ENCODE measurements around the gene RASGRF1.

Gene RASGRF1

GRCh38 chr15:79078763-79079410 lies 11.7 kb downstream of the RASGRF1 start:
- Histone ChIP-seq H3K4me3 (ENCODE audit: low read length) (no peak overlapping the region), H3K4me2 (ENCODE audit: low read length) (no peak overlapping the region), H3K9me3 (replicated peaks; ENCODE audit: low read length) (no peaks in the 10 kb centered on the region)

GRCh38 chr15:79078003-79078402 lies 12.6 kb downstream of the RASGRF1 start:
- H3K36me3 ChIP-seq (ENCODE audit: insufficient read depth, low read length): no peaks in the 10 kb centered on the region
- H3K4me3 ChIP-seq (ENCODE audit: low read length): no peak overlapping the region
- H3K9ac ChIP-seq (ENCODE audit: low read depth, low read length): no peak overlapping the region
- H3K4me1 ChIP-seq (ENCODE audit: control insufficient read depth, insufficient read depth, low read length): no peaks in the 10 kb centered on the region
- H3K4me2 ChIP-seq (ENCODE audit: low read length): no peak overlapping the region
- H3K9me3 ChIP-seq (replicated peaks; ENCODE audit: low read length): no peaks in the 10 kb centered on the region
- peaks cover 16% of the 10 kb centered on the region for H3K27me3 ChIP-seq (ENCODE audit: control insufficient read depth, insufficient read depth, low read length)

More at GRCh38 chr15:79078763-79079410, 11.7 kb downstream of the RASGRF1 start:
- H3K9ac ChIP-seq (ENCODE audit: low read depth, low read length): no peak overlapping the region
- no peaks in the 10 kb centered on the region for H3K36me3 ChIP-seq (ENCODE audit: insufficient read depth, low read length)
- H3K27me3 ChIP-seq (ENCODE audit: control insufficient read depth, insufficient read depth, low read length): peaks cover 25% of the 10 kb centered on the region
- H3K4me1 ChIP-seq (ENCODE audit: control insufficient read depth, insufficient read depth, low read length): no peaks in the 10 kb centered on the region

- Histone ChIP-seq H3K4me3 (ENCODE audit: low read length) (no peak overlapping the region), H3K4me2 (ENCODE audit: low read length) (no peak overlapping the region), H3K9ac (ENCODE audit: low read depth, low read length) (no peak overlapping the region), H3K9me3 (replicated peaks; ENCODE audit: low read length) (no peaks in the 10 kb centered on the region), H3K36me3 (ENCODE audit: insufficient read depth, low read length) (no peaks in the 10 kb centered on the region), H3K27me3 (ENCODE audit: control insufficient read depth, insufficient read depth, low read length) (peaks cover 3% of the 10 kb centered on the region), H3K4me1 (ENCODE audit: control insufficient read depth, insufficient read depth, low read length) (no peaks in the 10 kb centered on the region)
These were observed 13.9 kb downstream of the RASGRF1 start for GRCh38 chr15:79076661-79077060.

DNA sequence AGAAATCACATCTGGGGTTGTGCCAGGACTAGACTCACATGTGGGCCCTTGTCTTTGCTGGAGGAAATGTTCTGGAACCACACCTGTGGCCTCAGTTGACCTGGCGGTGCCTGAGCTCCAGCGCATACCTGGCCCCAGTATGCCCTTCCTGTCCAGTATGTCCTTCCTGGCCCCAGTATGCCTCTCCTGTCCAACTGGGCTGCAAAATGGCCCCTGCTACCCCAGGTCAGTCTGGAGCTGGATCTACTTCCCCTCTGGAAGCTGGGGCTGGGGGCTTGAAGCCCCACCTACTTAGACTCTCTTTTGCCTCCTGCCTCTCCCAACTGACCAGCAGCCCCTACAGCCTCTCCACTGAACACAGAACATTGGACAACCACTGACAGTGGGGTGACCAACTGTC lies 15.3 kb downstream of the RASGRF1 start:
- H3K27me3 ChIP-seq (ENCODE audit: control insufficient read depth, insufficient read depth, low read length): no peaks in the 10 kb centered on the region
- H3K4me2 ChIP-seq (ENCODE audit: low read length): no peak overlapping the region
- H3K9ac ChIP-seq (ENCODE audit: low read depth, low read length): no peak overlapping the region
- H3K36me3 ChIP-seq (ENCODE audit: insufficient read depth, low read length): no peaks in the 10 kb centered on the region
- no peaks in the 10 kb centered on the region for H3K9me3 ChIP-seq (replicated peaks; ENCODE audit: low read length)
- no peaks in the 10 kb centered on the region for H3K4me1 ChIP-seq (ENCODE audit: control insufficient read depth, insufficient read depth, low read length)
- H3K4me3 ChIP-seq (ENCODE audit: low read length): no peak overlapping the region

DNA sequence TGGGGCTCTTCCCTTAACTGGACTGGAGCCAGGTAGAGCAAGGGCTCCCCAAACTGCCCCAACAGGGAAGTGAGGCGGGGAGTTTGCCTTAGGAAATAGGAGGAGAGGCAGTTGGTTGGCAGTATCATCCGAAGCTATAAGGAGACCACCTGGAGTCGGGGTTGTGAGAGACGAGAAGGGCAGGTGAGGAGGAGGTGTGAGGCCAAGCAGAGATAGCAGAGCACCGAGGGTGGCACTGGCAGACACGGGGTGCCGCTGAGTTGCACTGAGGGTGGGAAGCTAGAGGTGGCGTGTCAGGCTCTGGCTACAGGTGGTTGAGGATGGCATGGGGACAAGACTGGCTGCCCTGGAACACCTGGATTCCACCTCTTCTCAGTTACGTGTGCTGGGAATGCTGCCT lies 17.2 kb downstream of the RASGRF1 start:
- Histone ChIP-seq H3K4me2 (ENCODE audit: low read length) (no peak overlapping the region), H3K36me3 (ENCODE audit: insufficient read depth, low read length) (no peaks in the 10 kb centered on the region), H3K9me3 (replicated peaks; ENCODE audit: low read length) (no peaks in the 10 kb centered on the region), H3K4me1 (ENCODE audit: control insufficient read depth, insufficient read depth, low read length) (no peaks in the 10 kb centered on the region), H3K4me3 (ENCODE audit: low read length) (no peak overlapping the region), H3K27me3 (ENCODE audit: control insufficient read depth, insufficient read depth, low read length) (no peaks in the 10 kb centered on the region), H3K9ac (ENCODE audit: low read depth, low read length) (no peak overlapping the region)

DNA sequence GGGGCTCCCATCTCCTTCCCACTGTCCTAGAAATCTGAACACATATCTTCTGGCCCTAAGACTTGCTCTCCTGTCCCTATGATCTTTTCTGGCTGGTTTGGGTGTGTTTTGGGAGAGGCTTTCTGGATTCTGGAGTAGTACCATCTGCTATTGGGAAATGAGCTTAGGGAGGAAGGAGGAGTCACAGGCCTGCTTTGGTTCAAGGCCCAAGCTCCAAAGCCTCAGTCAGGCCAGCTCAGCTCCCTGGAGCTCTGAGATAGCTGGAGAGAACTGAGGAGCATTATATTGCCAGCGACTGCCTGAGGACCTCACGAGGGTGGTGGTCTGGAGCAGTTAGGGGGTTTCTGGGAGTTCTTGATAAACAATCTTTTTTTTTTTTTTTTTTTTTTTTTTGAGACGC lies 18.7 kb downstream of the RASGRF1 start:
- Histone ChIP-seq H3K4me1 (ENCODE audit: control insufficient read depth, insufficient read depth, low read length) (no peaks in the 10 kb centered on the region), H3K9me3 (replicated peaks; ENCODE audit: low read length) (no peaks in the 10 kb centered on the region)

DNA sequence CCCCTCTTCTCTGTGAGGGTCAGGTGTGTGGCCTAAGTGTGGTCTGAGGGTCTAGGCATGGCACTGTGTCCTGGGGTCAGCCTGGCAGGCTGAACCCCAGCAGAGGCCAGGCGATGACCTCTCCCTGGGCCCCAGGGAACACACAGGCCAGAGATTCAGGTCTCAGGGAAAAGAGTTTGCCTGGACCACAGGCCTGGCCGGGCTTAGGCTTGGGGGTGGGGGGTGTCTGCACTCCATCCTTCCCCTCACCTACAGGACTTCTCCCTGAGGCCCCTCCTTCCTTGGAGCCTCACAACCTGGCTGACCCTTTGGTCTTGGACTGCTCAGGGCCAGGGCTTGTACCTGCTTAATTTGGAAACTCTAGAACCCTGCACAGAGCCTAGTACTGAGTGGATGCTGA lies 21.8 kb downstream of the RASGRF1 start:
- H3K36me3 ChIP-seq (ENCODE audit: insufficient read depth, low read length): no peaks in the 10 kb centered on the region
- no peaks in the 10 kb centered on the region for H3K9me3 ChIP-seq (replicated peaks; ENCODE audit: low read length)
- H3K27me3 ChIP-seq (ENCODE audit: control insufficient read depth, insufficient read depth, low read length): peaks cover 14% of the 10 kb centered on the region
- H3K4me1 ChIP-seq (ENCODE audit: control insufficient read depth, insufficient read depth, low read length): no peaks in the 10 kb centered on the region
- H3K9ac ChIP-seq (ENCODE audit: low read depth, low read length): no peak overlapping the region
- no peak overlapping the region for H3K4me3 ChIP-seq (ENCODE audit: low read length)
- H3K4me2 ChIP-seq (ENCODE audit: low read length): no peak overlapping the region

More for the DNA sequence above, 18.7 kb downstream of the RASGRF1 start:
- Histone ChIP-seq H3K9ac (ENCODE audit: low read depth, low read length) (no peak overlapping the region), H3K27me3 (ENCODE audit: control insufficient read depth, insufficient read depth, low read length) (no peaks in the 10 kb centered on the region), H3K36me3 (ENCODE audit: insufficient read depth, low read length) (no peaks in the 10 kb centered on the region), H3K4me2 (ENCODE audit: low read length) (no peak overlapping the region), H3K4me3 (ENCODE audit: low read length) (no peak overlapping the region)

GRCh38 chr15:79067969-79068368 lies 22.6 kb downstream of the RASGRF1 start:
- H3K4me2 ChIP-seq (ENCODE audit: low read length): no peak overlapping the region
- peaks cover 14% of the 10 kb centered on the region for H3K27me3 ChIP-seq (ENCODE audit: control insufficient read depth, insufficient read depth, low read length)
- no peaks in the 10 kb centered on the region for H3K36me3 ChIP-seq (ENCODE audit: insufficient read depth, low read length)
- H3K9ac ChIP-seq (ENCODE audit: low read depth, low read length): no peak overlapping the region
- no peaks in the 10 kb centered on the region for H3K9me3 ChIP-seq (replicated peaks; ENCODE audit: low read length)
- H3K4me3 ChIP-seq (ENCODE audit: low read length): no peak overlapping the region
- no peaks in the 10 kb centered on the region for H3K4me1 ChIP-seq (ENCODE audit: control insufficient read depth, insufficient read depth, low read length)

DNA sequence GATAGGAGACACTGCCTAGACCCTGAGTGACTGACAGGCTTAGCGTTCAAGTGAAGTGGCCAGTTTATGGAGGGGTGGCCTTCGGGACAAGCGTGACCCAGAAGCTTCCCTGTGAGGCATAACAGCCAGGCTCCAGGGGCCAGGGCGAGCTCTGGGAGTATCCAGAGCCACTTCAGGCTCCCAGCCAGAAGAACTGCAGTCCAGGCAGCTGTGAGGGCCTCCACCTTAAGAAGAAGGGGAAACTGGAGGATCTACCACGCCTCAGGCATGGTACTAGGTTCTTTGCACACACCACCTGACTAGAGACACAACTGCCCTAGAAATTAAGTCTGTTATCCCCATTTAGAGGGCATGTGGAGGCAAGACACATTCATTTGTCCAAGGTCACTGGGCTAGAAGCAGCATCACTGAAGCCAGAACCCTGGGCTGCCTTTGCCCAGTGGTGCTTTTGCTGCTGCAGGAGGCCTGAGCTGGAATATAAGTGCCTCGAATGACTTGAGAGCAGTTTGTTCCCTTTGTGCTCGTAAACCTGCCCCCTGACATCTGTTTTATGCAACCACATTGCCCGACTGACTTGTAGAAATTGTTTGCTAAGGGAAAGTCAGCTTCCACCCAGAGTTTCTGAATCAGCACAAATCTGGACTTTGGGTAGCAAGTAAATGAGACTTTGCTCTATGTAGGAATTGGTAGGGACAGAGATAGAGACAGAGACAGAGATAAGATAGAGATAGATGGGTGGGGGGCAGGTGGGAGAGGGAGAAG lies 23.3 kb downstream of the RASGRF1 start:
- Histone ChIP-seq H3K9ac (ENCODE audit: low read depth, low read length) (no peak overlapping the region), H3K4me1 (ENCODE audit: control insufficient read depth, insufficient read depth, low read length) (no peaks in the 10 kb centered on the region), H3K36me3 (ENCODE audit: insufficient read depth, low read length) (no peaks in the 10 kb centered on the region), H3K27me3 (ENCODE audit: control insufficient read depth, insufficient read depth, low read length) (peaks cover 14% of the 10 kb centered on the region), H3K4me2 (ENCODE audit: low read length) (no peak overlapping the region), H3K9me3 (replicated peaks; ENCODE audit: low read length) (no peaks in the 10 kb centered on the region), H3K4me3 (ENCODE audit: low read length) (no peak overlapping the region)

- Histone ChIP-seq H3K4me2 (ENCODE audit: low read length) (no peak overlapping the region), H3K4me1 (ENCODE audit: control insufficient read depth, insufficient read depth, low read length) (no peaks in the 10 kb centered on the region), H3K36me3 (ENCODE audit: insufficient read depth, low read length) (no peaks in the 10 kb centered on the region), H3K9ac (ENCODE audit: low read depth, low read length) (no peak overlapping the region), H3K4me3 (ENCODE audit: low read length) (no peak overlapping the region), H3K27me3 (ENCODE audit: control insufficient read depth, insufficient read depth, low read length) (peaks cover 18% of the 10 kb centered on the region), H3K9me3 (replicated peaks; ENCODE audit: low read length) (no peaks in the 10 kb centered on the region)
These were observed 24.0 kb downstream of the RASGRF1 start for GRCh38 chr15:79066391-79067071.

DNA sequence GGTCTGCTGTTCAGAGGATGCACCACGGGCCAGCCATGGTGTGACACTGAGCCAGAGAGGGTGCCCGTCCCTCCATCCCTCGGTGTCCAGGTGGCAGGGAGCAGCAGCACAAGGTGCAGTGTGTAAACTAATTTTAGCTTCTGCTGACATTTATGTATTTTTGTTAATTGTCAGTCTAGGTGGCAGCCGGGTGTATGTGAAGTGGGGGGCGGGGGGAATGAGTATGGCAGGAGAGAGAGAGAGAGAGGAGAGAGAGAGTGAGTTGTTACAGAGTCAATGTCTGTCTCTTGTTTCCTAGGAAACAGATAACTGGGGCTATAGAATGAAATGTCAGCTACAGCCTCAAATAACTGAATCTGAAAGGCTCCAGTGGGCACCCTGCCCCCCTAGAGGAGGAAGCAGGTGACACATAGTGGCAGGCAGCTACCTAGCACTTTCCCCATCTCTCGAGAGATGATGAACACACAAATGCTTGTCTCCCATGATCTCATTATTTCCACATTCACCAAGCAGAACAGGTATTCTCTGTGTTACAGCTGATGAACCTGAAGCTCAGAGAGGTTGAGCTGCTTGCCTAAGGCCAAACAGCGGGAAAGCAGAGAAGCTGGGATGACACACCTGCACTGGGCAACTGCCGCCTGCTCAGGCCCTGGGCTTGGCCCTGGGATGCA lies 24.7 kb downstream of the RASGRF1 start:
- Histone ChIP-seq H3K9me3 (replicated peaks; ENCODE audit: low read length) (no peaks in the 10 kb centered on the region), H3K4me2 (ENCODE audit: low read length) (no peak overlapping the region)

More for the DNA sequence above, 24.7 kb downstream of the RASGRF1 start:
- Histone ChIP-seq H3K27me3 (ENCODE audit: control insufficient read depth, insufficient read depth, low read length) (peaks cover 20% of the 10 kb centered on the region), H3K4me1 (ENCODE audit: control insufficient read depth, insufficient read depth, low read length) (no peaks in the 10 kb centered on the region), H3K9ac (ENCODE audit: low read depth, low read length) (no peak overlapping the region), H3K4me3 (ENCODE audit: low read length) (no peak overlapping the region), H3K36me3 (ENCODE audit: insufficient read depth, low read length) (no peaks in the 10 kb centered on the region)
